ENCODE measurements around the gene MB.

MB gene

DNA sequence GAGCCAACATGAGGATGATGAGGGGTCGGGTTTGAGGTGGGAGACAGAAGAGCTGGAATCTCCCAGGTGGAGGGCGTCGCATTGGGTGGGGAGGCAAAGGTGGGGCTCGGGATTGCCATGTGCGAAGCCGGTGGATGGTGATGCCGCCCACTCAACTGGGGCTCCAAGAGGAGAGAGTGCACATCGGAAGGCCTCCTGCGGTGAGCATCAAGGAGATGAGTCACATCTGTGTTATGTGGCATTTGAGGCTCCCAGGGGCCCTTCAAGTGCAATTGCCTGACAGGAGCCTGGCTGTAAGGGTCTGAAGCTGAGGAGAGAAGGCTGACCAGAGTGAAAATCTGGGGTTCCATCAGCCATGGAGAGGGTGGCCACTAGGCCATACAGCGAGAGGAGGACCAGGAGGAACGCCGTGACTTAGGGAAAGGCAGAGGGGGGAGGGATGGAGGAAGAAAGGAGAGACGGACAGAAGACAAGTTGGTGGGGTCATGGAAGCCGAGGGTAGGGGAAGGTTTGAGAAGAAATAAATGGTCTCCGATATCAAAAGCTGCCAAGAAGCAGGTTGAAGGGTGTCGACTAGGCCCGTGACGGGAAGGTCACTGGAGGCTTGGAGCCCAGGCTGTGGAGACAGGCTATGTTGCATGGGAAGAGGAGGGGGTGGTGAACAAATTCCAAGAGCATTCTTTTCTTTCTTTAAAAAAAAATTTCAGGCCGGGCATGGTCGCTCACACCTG, 55.2 kb downstream of the MB start:
- no peaks in the 10 kb centered on the region for H3K4me1 ChIP-seq (ENCODE audit: control insufficient read depth, low read depth, low read length)
- no peak overlapping the region for H3K4me3 ChIP-seq (ENCODE audit: low read length)
- no peak overlapping the region for H3K23ac ChIP-seq (ENCODE audit: low read length)
- H3K9ac ChIP-seq (ENCODE audit: low read length): no peak overlapping the region
- WGBS (ENCODE audit: extremely low coverage, insufficient coverage, low lambda C conversion rate): no CpG with 5 or more reads among the region's 20 CpGs
- H3K27me3 ChIP-seq (ENCODE audit: insufficient read depth, low read length, poor library complexity): no peaks in the 10 kb centered on the region
- H2BK5ac ChIP-seq (ENCODE audit: low read length): no peak overlapping the region
- H3K79me1 ChIP-seq (ENCODE audit: low read length): no peaks in the 10 kb centered on the region
- no peak overlapping the region for H3K4me2 ChIP-seq (ENCODE audit: low read length)
- peak overlapping the region; percentile 9 for H3K56ac ChIP-seq (ENCODE audit: low read length)
- no peak overlapping the region for H2AK5ac ChIP-seq (ENCODE audit: low read length)
- no peak overlapping the region for H3K27ac ChIP-seq (ENCODE audit: low read depth, low read length)
- no peaks in the 10 kb centered on the region for H3K79me2 ChIP-seq (ENCODE audit: control insufficient read depth, insufficient read depth, low read length)
- H3K36me3 ChIP-seq (ENCODE audit: control insufficient read depth, insufficient read depth, low read length): no peaks in the 10 kb centered on the region
- peak overlapping the region; percentile 30 for H3K18ac ChIP-seq (ENCODE audit: low read length)
- peak; percentile 90 for DNase-seq
- H4K5ac ChIP-seq (ENCODE audit: low read length): no peak overlapping the region
- H2BK15ac ChIP-seq (replicated peaks; ENCODE audit: low read depth): no peak overlapping the region
- no peak overlapping the region for H2BK120ac ChIP-seq (ENCODE audit: low read depth, low read length)
- no peak overlapping the region for H3K4ac ChIP-seq (ENCODE audit: low read depth, low read length)
- H4K8ac ChIP-seq (ENCODE audit: low read depth, low read length): no peak overlapping the region

DNA sequence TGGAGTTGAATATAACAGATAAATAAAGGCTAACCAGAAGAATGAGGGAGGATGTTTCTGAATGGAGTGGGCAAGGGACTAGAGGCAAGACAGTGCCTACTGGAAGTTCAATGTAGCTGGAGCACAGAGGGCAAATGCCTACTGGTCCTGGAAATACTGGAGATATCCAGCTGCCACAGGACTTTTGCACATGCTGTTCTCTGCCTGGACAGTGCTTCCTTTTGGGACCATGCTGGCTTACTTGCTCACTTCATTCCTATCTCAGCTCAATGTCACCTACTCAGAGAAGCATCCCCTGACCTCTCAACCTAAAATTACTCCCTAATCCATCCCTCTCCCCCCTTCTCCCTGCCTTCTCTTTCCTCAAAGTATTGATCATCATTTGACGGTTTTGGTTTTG, 56.3 kb downstream of the MB start:
- no peak overlapping the region for H4K5ac ChIP-seq (ENCODE audit: low read length)
- no peak overlapping the region for H3K27ac ChIP-seq (ENCODE audit: low read depth, low read length)
- H3K4ac ChIP-seq (ENCODE audit: low read depth, low read length): no peak overlapping the region
- H2BK120ac ChIP-seq (ENCODE audit: low read depth, low read length): no peak overlapping the region
- no peaks in the 10 kb centered on the region for H3K79me1 ChIP-seq (ENCODE audit: low read length)
- H3K56ac ChIP-seq (ENCODE audit: low read length): no peak overlapping the region
- no peak overlapping the region for H2BK5ac ChIP-seq (ENCODE audit: low read length)
- H3K4me2 ChIP-seq (ENCODE audit: low read length): no peak overlapping the region
- H2AK5ac ChIP-seq (ENCODE audit: low read length): no peak overlapping the region
- no peaks in the 10 kb centered on the region for H3K36me3 ChIP-seq (ENCODE audit: control insufficient read depth, insufficient read depth, low read length)
- no CpG with 5 or more reads among the region's 1 CpG for WGBS (ENCODE audit: extremely low coverage, insufficient coverage, low lambda C conversion rate)
- no peak overlapping the region for H3K4me3 ChIP-seq (ENCODE audit: low read length)
- H3K27me3 ChIP-seq (ENCODE audit: insufficient read depth, low read length, poor library complexity): no peaks in the 10 kb centered on the region
- no peak overlapping the region for H3K18ac ChIP-seq (ENCODE audit: low read length)
- H4K8ac ChIP-seq (ENCODE audit: low read depth, low read length): no peak overlapping the region
- H3K4me1 ChIP-seq (ENCODE audit: control insufficient read depth, low read depth, low read length): no peaks in the 10 kb centered on the region
- no peak overlapping the region for H2BK15ac ChIP-seq (replicated peaks; ENCODE audit: low read depth)
- no peak overlapping the region for H3K9ac ChIP-seq (ENCODE audit: low read length)
- no peak for DNase-seq
- H3K79me2 ChIP-seq (ENCODE audit: control insufficient read depth, insufficient read depth, low read length): no peaks in the 10 kb centered on the region
- no peak overlapping the region for H3K23ac ChIP-seq (ENCODE audit: low read length)

DNA sequence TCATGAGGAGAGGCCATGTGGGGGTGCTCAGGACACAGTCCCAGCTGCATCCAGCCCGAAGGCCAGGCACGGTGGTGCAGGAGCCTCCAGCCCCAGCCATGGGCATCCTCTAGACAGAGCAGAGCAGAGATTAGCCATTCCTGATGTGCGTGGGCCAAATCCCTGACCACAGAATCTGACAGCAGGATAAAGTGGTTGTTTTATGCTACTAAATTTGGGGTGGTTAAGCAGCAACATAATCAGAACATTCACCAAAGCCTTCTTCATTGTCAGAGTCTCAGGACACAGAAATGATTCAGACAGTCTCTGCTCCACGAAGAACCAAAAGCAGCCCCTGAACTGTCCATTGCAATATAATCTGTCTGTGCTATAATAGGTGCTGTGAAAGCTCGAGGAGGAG, 56.8 kb downstream of the MB start:
- no peaks in the 10 kb centered on the region for H3K4me1 ChIP-seq (ENCODE audit: control insufficient read depth, low read depth, low read length)
- no peak overlapping the region for H2BK5ac ChIP-seq (ENCODE audit: low read length)
- no peak overlapping the region for H3K23ac ChIP-seq (ENCODE audit: low read length)
- no peak overlapping the region for H2BK15ac ChIP-seq (replicated peaks; ENCODE audit: low read depth)
- no peaks in the 10 kb centered on the region for H3K79me2 ChIP-seq (ENCODE audit: control insufficient read depth, insufficient read depth, low read length)
- no peaks in the 10 kb centered on the region for H3K27me3 ChIP-seq (ENCODE audit: insufficient read depth, low read length, poor library complexity)
- H2BK120ac ChIP-seq (ENCODE audit: low read depth, low read length): no peak overlapping the region
- no peak overlapping the region for H4K8ac ChIP-seq (ENCODE audit: low read depth, low read length)
- no peak overlapping the region for H3K4me3 ChIP-seq (ENCODE audit: low read length)
- H3K36me3 ChIP-seq (ENCODE audit: control insufficient read depth, insufficient read depth, low read length): no peaks in the 10 kb centered on the region
- no peak overlapping the region for H3K56ac ChIP-seq (ENCODE audit: low read length)
- WGBS (ENCODE audit: extremely low coverage, insufficient coverage, low lambda C conversion rate): no CpG with 5 or more reads among the region's 5 CpGs
- H3K9ac ChIP-seq (ENCODE audit: low read length): no peak overlapping the region
- H3K18ac ChIP-seq (ENCODE audit: low read length): no peak overlapping the region
- no peak for DNase-seq
- H3K27ac ChIP-seq (ENCODE audit: low read depth, low read length): no peak overlapping the region
- H3K4me2 ChIP-seq (ENCODE audit: low read length): no peak overlapping the region
- H3K4ac ChIP-seq (ENCODE audit: low read depth, low read length): no peak overlapping the region
- no peaks in the 10 kb centered on the region for H3K79me1 ChIP-seq (ENCODE audit: low read length)
- no peak overlapping the region for H2AK5ac ChIP-seq (ENCODE audit: low read length)
- no peak overlapping the region for H4K5ac ChIP-seq (ENCODE audit: low read length)

DNA sequence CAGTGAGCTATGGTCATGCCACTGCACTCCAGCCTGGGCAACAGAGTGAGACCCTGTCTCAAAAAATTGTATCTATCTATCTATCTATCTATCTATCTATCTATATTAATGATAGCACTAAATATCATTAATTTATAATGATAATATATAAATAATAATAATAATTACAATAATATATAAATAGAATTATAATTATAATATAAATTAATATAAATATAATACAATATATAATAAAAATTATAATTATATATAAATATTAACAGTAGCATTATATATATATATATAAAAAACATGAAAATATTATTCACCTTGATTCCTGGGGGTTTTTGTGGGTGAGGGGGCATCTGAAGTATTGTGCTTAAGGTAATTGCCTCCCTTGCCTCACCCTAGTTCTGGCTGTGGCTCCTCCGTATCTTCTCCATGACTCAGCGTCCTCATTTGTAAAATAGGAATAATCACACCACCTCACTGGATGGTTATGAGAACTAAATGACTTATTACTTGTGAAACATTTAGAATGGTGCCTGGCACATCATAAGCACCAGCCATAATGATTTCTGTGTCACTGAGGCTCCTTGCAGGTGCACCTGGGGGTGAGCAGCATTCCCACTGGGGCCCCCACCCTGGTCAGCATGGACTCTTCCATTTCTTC, 57.6 kb downstream of the MB start:
- Histone ChIP-seq H3K4me2 (ENCODE audit: low read length) (no peak overlapping the region), H4K5ac (ENCODE audit: low read length) (no peak overlapping the region), H2BK120ac (ENCODE audit: low read depth, low read length) (no peak overlapping the region), H3K18ac (ENCODE audit: low read length) (no peak overlapping the region), H2BK15ac (replicated peaks; ENCODE audit: low read depth) (no peak overlapping the region), H3K9ac (ENCODE audit: low read length) (no peak overlapping the region), H3K4me3 (ENCODE audit: low read length) (no peak overlapping the region), H3K79me1 (ENCODE audit: low read length) (no peaks in the 10 kb centered on the region), H3K56ac (ENCODE audit: low read length) (no peak overlapping the region), H3K27me3 (ENCODE audit: insufficient read depth, low read length, poor library complexity) (no peaks in the 10 kb centered on the region), H3K36me3 (ENCODE audit: control insufficient read depth, insufficient read depth, low read length) (no peaks in the 10 kb centered on the region), H3K4me1 (ENCODE audit: control insufficient read depth, low read depth, low read length) (no peaks in the 10 kb centered on the region), H3K23ac (ENCODE audit: low read length) (no peak overlapping the region), H3K79me2 (ENCODE audit: control insufficient read depth, insufficient read depth, low read length) (no peaks in the 10 kb centered on the region), H2BK5ac (ENCODE audit: low read length) (no peak overlapping the region), H4K8ac (ENCODE audit: low read depth, low read length) (no peak overlapping the region), H3K27ac (ENCODE audit: low read depth, low read length) (no peak overlapping the region), H2AK5ac (ENCODE audit: low read length) (no peak overlapping the region), H3K4ac (ENCODE audit: low read depth, low read length) (no peak overlapping the region)
- no peak for DNase-seq
- no CpG with 5 or more reads among the region's 2 CpGs for WGBS (ENCODE audit: extremely low coverage, insufficient coverage, low lambda C conversion rate)

DNA sequence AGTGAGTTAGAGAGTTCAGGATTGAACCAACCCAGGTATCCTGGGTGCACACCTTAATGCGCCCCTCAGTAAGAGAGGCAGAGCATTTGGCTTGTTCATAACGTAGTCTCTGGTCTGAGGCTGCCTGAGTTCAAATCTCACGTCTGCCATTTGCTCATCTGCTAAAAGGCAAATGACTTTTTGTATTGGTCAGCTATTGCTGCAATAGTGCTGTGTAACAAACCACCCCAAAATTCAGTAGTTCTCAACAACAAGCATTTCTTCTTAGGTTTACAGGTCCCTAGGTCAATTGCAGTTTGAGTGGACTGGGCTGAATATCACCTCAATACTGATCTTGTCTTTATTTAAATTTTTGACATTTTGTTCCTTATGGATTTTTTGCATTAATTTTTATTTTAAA, 58.4 kb downstream of the MB start:
- no CpG with 5 or more reads among the region's 3 CpGs for WGBS (ENCODE audit: extremely low coverage, insufficient coverage, low lambda C conversion rate)
- no peak overlapping the region for H3K27ac ChIP-seq (ENCODE audit: low read depth, low read length)
- H3K27me3 ChIP-seq (ENCODE audit: insufficient read depth, low read length, poor library complexity): no peaks in the 10 kb centered on the region
- no peak overlapping the region for H2BK120ac ChIP-seq (ENCODE audit: low read depth, low read length)
- no peak overlapping the region for H3K4me2 ChIP-seq (ENCODE audit: low read length)
- H3K79me1 ChIP-seq (ENCODE audit: low read length): no peaks in the 10 kb centered on the region
- no peak overlapping the region for H3K4ac ChIP-seq (ENCODE audit: low read depth, low read length)
- H3K18ac ChIP-seq (ENCODE audit: low read length): no peak overlapping the region
- no peak overlapping the region for H3K23ac ChIP-seq (ENCODE audit: low read length)
- H2BK15ac ChIP-seq (replicated peaks; ENCODE audit: low read depth): no peak overlapping the region
- H3K4me3 ChIP-seq (ENCODE audit: low read length): no peak overlapping the region
- DNase-seq: no peak
- H3K36me3 ChIP-seq (ENCODE audit: control insufficient read depth, insufficient read depth, low read length): no peaks in the 10 kb centered on the region
- H2BK5ac ChIP-seq (ENCODE audit: low read length): no peak overlapping the region
- no peak overlapping the region for H4K8ac ChIP-seq (ENCODE audit: low read depth, low read length)
- H3K9ac ChIP-seq (ENCODE audit: low read length): no peak overlapping the region
- no peak overlapping the region for H4K5ac ChIP-seq (ENCODE audit: low read length)
- no peaks in the 10 kb centered on the region for H3K79me2 ChIP-seq (ENCODE audit: control insufficient read depth, insufficient read depth, low read length)
- H2AK5ac ChIP-seq (ENCODE audit: low read length): no peak overlapping the region
- no peaks in the 10 kb centered on the region for H3K4me1 ChIP-seq (ENCODE audit: control insufficient read depth, low read depth, low read length)
- no peak overlapping the region for H3K56ac ChIP-seq (ENCODE audit: low read length)

DNA sequence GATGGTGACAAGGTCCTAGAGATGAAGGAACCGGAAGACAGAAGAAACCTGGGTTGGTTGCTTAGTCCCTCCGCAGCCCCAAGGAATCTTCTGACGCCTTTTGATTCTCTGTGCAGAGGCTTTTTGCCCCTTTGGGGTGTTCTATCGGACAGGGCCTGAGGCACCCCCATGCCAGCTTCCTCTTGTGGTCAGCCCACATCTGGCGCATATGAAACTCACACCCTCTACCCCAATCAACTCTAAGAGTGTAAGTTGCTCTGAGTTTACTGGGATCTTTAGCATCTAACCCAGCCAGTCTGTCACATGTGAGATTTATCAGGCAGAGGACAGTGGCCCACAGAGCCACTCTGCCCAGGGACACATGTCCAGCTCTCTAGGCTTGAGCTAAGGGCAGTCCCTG, 59.1 kb downstream of the MB start:
- Histone ChIP-seq H3K79me1 (ENCODE audit: low read length) (no peaks in the 10 kb centered on the region), H2BK120ac (ENCODE audit: low read depth, low read length) (no peak overlapping the region), H2BK5ac (ENCODE audit: low read length) (no peak overlapping the region), H3K18ac (ENCODE audit: low read length) (no peak overlapping the region), H3K79me2 (ENCODE audit: control insufficient read depth, insufficient read depth, low read length) (no peaks in the 10 kb centered on the region), H3K56ac (ENCODE audit: low read length) (no peak overlapping the region), H4K5ac (ENCODE audit: low read length) (no peak overlapping the region), H3K4me1 (ENCODE audit: control insufficient read depth, low read depth, low read length) (no peaks in the 10 kb centered on the region), H3K27me3 (ENCODE audit: insufficient read depth, low read length, poor library complexity) (no peaks in the 10 kb centered on the region), H2BK15ac (replicated peaks; ENCODE audit: low read depth) (no peak overlapping the region), H3K36me3 (ENCODE audit: control insufficient read depth, insufficient read depth, low read length) (no peaks in the 10 kb centered on the region), H2AK5ac (ENCODE audit: low read length) (no peak overlapping the region), H4K8ac (ENCODE audit: low read depth, low read length) (no peak overlapping the region), H3K27ac (ENCODE audit: low read depth, low read length) (no peak overlapping the region), H3K4me2 (ENCODE audit: low read length) (no peak overlapping the region), H3K9ac (ENCODE audit: low read length) (no peak overlapping the region), H3K4me3 (ENCODE audit: low read length) (no peak overlapping the region), H3K4ac (ENCODE audit: low read depth, low read length) (no peak overlapping the region), H3K23ac (ENCODE audit: low read length) (no peak overlapping the region)
- no CpG with 5 or more reads among the region's 5 CpGs for WGBS (ENCODE audit: extremely low coverage, insufficient coverage, low lambda C conversion rate)
- DNase-seq: no peak
